Keratinocyte (primary cell): ENCODE results near the gene TTI1.

Experiments used
- EZH2 ChIP-seq: IDR thresholded peaks from one replicate; pipeline ENCODE4 v1.6.1; 2012; ENCODE audit warnings: inconsistent platforms, mild to moderate bottlenecking, low read length, moderate library complexity
- TF ChIP-seq, protein P1 (sequence below), 3 experiments: IDR thresholded peaks in 1 of 3; conservative IDR thresholded peaks in 1 of 3; optimal IDR thresholded peaks in 1 of 3; 2 replicates in 2 of 3; 3 replicates in 1 of 3; pipeline versions ENCODE3 to v1.5.1; 2011; ENCODE audit warnings: low read length in 3 of 3, mild to moderate bottlenecking in 3 of 3, moderate library complexity in 2 of 3, control low read depth in 1 of 3, inconsistent platforms in 1 of 3; ENCODE audit not compliant: insufficient read depth in 2 of 3; ENCODE audit errors: extremely low read depth in 1 of 3

GRCh38 chr20:37997516-37997915 lies 35.7 kb downstream of the TTI1 start:
- TF ChIP-seq, protein P1, sequence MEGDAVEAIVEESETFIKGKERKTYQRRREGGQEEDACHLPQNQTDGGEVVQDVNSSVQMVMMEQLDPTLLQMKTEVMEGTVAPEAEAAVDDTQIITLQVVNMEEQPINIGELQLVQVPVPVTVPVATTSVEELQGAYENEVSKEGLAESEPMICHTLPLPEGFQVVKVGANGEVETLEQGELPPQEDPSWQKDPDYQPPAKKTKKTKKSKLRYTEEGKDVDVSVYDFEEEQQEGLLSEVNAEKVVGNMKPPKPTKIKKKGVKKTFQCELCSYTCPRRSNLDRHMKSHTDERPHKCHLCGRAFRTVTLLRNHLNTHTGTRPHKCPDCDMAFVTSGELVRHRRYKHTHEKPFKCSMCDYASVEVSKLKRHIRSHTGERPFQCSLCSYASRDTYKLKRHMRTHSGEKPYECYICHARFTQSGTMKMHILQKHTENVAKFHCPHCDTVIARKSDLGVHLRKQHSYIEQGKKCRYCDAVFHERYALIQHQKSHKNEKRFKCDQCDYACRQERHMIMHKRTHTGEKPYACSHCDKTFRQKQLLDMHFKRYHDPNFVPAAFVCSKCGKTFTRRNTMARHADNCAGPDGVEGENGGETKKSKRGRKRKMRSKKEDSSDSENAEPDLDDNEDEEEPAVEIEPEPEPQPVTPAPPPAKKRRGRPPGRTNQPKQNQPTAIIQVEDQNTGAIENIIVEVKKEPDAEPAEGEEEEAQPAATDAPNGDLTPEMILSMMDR (optimal IDR thresholded peaks at IDR 0.05 in 1 of 3, IDR thresholded peaks at IDR 0.05 in 1 of 3, conservative IDR thresholded peaks at IDR 0.05 in 1 of 3; ENCODE audit: extremely low read depth in 1 of 3, insufficient read depth in 2 of 3, low read length in 3 of 3), result no peak
- TF ChIP-seq EZH2, result no peak
